Neuronal stem cell (in vitro differentiated cells): ENCODE data around the gene SH3GL1.

ENCODE experiments used
- DNase-seq: peaks from one replicate; pipeline ENCODE4 v3.0.0-alpha.2; 2013; ENCODE audit warnings: low spot score
- H2AFZ ChIP-seq: one replicate; pipeline ENCODE4 v1.6.1; 2013; ENCODE audit warnings: mild to moderate bottlenecking, low read length, inconsistent platforms
- H2AK5ac ChIP-seq: 2 replicates; pipeline ENCODE4 v1.6.1; 2013; ENCODE audit warnings: low read depth, mild to moderate bottlenecking, inconsistent platforms, low read length, moderate library complexity, mixed read lengths
- H2BK120ac ChIP-seq: 2 replicates; pipeline ENCODE4 v1.6.1; 2013; ENCODE audit warnings: low read depth, mild to moderate bottlenecking, inconsistent platforms, low read length, moderate library complexity, mixed read lengths
- H2BK12ac ChIP-seq: one replicate; pipeline ENCODE4 v1.6.1; 2013; ENCODE audit warnings: low read length, inconsistent platforms
- H2BK15ac ChIP-seq: 2 replicates; pipeline ENCODE4 v1.6.1; 2013; ENCODE audit warnings: mild to moderate bottlenecking, low read length, inconsistent platforms, mixed read lengths
- H2BK5ac ChIP-seq: one replicate; pipeline ENCODE4 v1.6.1; 2013; ENCODE audit warnings: inconsistent platforms, mild to moderate bottlenecking, low read length, moderate library complexity
- H3K14ac ChIP-seq: one replicate; pipeline ENCODE4 v1.6.1; 2013; ENCODE audit warnings: low read length, inconsistent platforms
- H3K18ac ChIP-seq: 2 replicates; pipeline ENCODE4 v1.6.1; 2013; ENCODE audit warnings: low read length, inconsistent platforms
- H3K23ac ChIP-seq: 2 replicates; pipeline ENCODE4 v1.6.1; 2013; ENCODE audit warnings: low read depth, mild to moderate bottlenecking, mixed read lengths, low read length, inconsistent platforms; ENCODE audit not compliant: poor library complexity
- H3K27ac ChIP-seq: replicated peaks from 3 replicates; pipeline ENCODE4 v1.5.1; 2013; ENCODE audit warnings: low read length, inconsistent platforms
- H3K27me3 ChIP-seq, 3 experiments: 2 replicates each; pipeline ENCODE4 v1.6.1; 2013; ENCODE audit warnings: low read length in 3 of 3, mild to moderate bottlenecking in 2 of 3, inconsistent platforms in 1 of 3, low read depth in 1 of 3, mixed read lengths in 1 of 3, moderate library complexity in 1 of 3; ENCODE audit not compliant: control insufficient read depth in 3 of 3, insufficient read depth in 3 of 3
- H3K36me3 ChIP-seq, 2 donors: replicated peaks in 1 of 2; 2 replicates each; pipeline ENCODE4 v1.6.1; 2013; ENCODE audit warnings: low read length in 2 of 2; ENCODE audit not compliant: control insufficient read depth in 2 of 2, insufficient read depth in 2 of 2
- H3K4ac ChIP-seq: 2 replicates; pipeline ENCODE4 v1.6.1; 2013; ENCODE audit warnings: inconsistent platforms, mild to moderate bottlenecking, low read length, moderate library complexity
- H3K4me1 ChIP-seq, 2 donors: 1 replicate in 1 of 2; 2 replicates in 1 of 2; pipeline ENCODE4 v1.6.1; 2013; ENCODE audit warnings: low read length in 2 of 2, low read depth in 1 of 2; ENCODE audit not compliant: control insufficient read depth in 2 of 2, insufficient read depth in 1 of 2
- H3K4me2 ChIP-seq: one replicate; pipeline ENCODE4 v1.6.1; 2013; ENCODE audit warnings: mild to moderate bottlenecking, low read length, inconsistent platforms; ENCODE audit not compliant: insufficient read depth, poor library complexity, severe bottlenecking
- H3K4me3 ChIP-seq, 2 donors: 2 replicates each; pipeline ENCODE4 v1.5.1; 2013; ENCODE audit warnings: low read length in 2 of 2, mild to moderate bottlenecking in 2 of 2, inconsistent platforms in 1 of 2, moderate library complexity in 1 of 2
- H3K79me1 ChIP-seq: one replicate; pipeline ENCODE4 v1.6.1; 2013; ENCODE audit warnings: low read depth, mild to moderate bottlenecking, inconsistent platforms, low read length, moderate library complexity
- H3K9ac ChIP-seq: one replicate; pipeline ENCODE4 v1.6.1; 2013; ENCODE audit warnings: mild to moderate bottlenecking, low read depth, low read length, inconsistent platforms; ENCODE audit not compliant: poor library complexity
- H3K9me3 ChIP-seq, 2 donors: replicated peaks in 1 of 2; 2 replicates each; pipeline versions ENCODE3 to v1.6.1; 2013; ENCODE audit warnings: low read length in 2 of 2, mild to moderate bottlenecking in 2 of 2, inconsistent platforms in 1 of 2, low read depth in 1 of 2, mixed read lengths in 1 of 2, moderate library complexity in 1 of 2; ENCODE audit not compliant: control insufficient read depth in 2 of 2, insufficient read depth in 1 of 2
- H4K8ac ChIP-seq: one replicate; pipeline ENCODE4 v1.6.1; 2013; ENCODE audit warnings: low read depth, mild to moderate bottlenecking, inconsistent platforms, low read length, moderate library complexity
- H4K91ac ChIP-seq: one replicate; pipeline ENCODE4 v1.6.1; 2013; ENCODE audit warnings: low read length, low read depth, mild to moderate bottlenecking, inconsistent platforms; ENCODE audit not compliant: poor library complexity
- WGBS, 2 donors: extraction: QIAGEN DNeasy Blood & Tissue Kit; methylation state at CpG; one replicate each; pipeline ENCODE4 v1.1.7; 2013; ENCODE audit warnings: missing lambda C conversion rate in 2 of 2, mixed read lengths in 1 of 2; ENCODE audit not compliant: insufficient read length in 2 of 2, insufficient replicate concordance in 1 of 2; ENCODE audit errors: extremely low coverage in 2 of 2; 5-methylcytosine and 5-hydroxymethylcytosine counted together

The SH3GL1 gene

DNA sequence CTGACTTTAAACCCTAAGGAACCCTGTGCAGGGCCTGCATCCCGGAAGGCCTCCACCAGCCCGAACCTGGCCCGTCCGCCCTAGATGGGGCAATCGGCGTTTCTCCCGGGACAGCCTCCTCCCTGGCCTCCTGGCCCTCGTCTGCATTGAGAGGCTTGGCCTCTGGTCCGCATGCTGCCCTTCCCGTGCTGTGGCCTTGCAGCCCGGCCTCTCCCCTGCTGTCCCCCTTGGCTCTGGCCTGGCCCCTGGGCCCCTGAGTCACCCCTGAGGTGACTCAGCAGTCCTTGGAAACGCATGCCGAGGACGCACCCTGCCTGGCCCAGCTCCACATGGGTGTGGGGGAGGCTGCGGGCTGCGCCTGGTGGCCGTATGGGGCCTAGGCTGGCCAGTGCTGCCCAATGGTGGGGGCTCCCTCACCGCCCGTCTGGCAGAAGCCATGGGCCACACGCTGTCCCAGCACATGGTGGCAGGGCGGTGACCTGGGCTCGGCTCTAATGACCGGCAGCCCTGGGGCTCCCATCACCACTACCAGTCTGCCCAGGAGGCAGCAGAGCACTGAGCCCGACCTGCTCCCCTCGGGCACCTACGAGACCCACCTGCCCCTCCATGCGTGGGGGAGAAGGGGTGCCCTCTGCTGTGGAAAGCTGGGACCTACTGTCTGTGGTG, 25.7 kb downstream of the SH3GL1 start:
- peak overlapping the region; percentile 3 for H3K4me2 ChIP-seq
- no peak for DNase-seq
- no peak overlapping the region for H3K27ac ChIP-seq
- H3K79me1 ChIP-seq: peaks cover 24% of the 10 kb centered on the region
- peak overlapping the region; percentile 52 for H3K23ac ChIP-seq
- peaks cover 23 to 26% of the 10 kb centered on the region in 2 donors for H3K4me1 ChIP-seq
- peaks cover 2 to 4% of the 10 kb centered on the region in 2 donors for H3K36me3 ChIP-seq
- peak overlapping the region; percentile 67 for H2BK15ac ChIP-seq
- no peaks in the 10 kb centered on the region for H3K9me3 ChIP-seq
- WGBS, 2 donors: no CpG with 5 or more reads among the region's 27 CpGs
- no peak overlapping the region for H3K4me3 ChIP-seq
- no peak overlapping the region for H2BK5ac ChIP-seq
- H4K8ac ChIP-seq: peak overlapping the region; percentile 8
- no peak overlapping the region for H2BK120ac ChIP-seq
- H3K4ac ChIP-seq: peak overlapping the region; percentile 26
- H3K14ac ChIP-seq: peak overlapping the region; percentile 49
- H2AK5ac ChIP-seq: peak overlapping the region; percentile 15
- no peak overlapping the region for H2AFZ ChIP-seq
- H3K18ac ChIP-seq: peak overlapping the region; percentile 11
- no peak overlapping the region for H4K91ac ChIP-seq
- H2BK12ac ChIP-seq: peak overlapping the region; percentile 91
- H3K9ac ChIP-seq: peak overlapping the region; percentile 67
- no peaks in the 10 kb centered on the region for H3K27me3 ChIP-seq

DNA sequence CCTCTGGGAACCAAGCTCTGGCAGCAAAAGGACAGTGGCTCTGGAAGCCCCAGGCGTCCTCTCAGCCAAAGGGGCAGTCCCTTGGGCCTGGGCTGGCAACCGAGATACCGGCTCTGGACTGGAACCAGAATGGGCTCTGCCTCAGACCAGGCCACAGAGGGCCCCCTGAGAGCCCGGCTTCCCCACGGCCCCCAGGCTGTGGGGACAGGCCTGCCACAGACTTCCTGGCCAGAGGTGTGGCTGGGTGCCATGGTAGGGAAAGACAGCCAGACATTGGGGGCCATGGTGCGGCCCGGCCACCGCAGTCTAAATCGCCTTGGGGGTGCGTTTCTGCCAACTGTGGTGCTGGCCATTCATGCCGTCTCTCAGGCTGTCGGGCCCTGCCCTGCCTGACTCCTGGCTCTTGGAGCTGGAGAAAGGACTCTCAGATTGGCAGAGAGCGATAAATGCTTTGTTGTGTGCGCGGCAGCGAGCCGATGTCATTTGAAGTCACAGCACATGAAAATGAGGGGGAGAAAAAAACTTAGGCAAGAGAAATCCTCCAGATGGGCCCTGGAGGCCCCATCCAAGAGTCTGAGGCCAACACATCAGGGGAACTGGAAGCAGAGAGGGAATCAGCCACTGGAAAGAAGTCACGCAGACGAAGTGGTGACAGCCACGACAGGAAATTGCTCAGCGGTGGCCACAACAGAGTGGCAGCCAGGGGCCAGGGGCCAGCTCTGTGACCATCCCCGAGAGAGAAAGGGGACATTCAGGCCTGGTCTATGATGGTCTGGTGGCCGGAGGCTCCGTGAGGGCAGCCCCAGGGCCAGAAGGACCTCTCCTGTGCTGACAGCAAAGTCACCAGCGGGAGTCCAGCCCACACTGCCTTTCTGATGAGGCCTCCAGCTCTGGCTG, 26.5 kb downstream of the SH3GL1 start:
- H3K4me3 ChIP-seq: no peak overlapping the region

DNA sequence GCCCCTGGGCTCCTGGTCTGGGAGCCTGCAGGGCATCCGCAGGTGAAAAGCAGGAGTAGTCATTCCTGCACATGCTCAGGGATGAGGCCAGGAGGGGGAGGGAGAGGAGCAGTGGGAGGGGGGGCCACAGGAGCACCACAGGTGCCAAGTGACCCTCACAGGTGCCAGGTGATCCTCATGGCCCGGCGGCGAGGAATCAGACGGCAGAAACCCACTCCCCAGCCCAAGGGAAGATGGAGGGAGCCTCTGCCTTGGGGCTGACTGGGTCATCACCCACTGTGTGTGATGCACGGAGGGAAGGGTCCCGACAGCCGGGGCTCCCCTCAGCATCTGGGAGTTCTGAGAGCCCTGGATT, 27.4 kb downstream of the SH3GL1 start:
- no CpG with 5 or more reads among the region's 8 CpGs for whole genome bisulfite sequencing, 2 donors
- H3K4me2 ChIP-seq: no peak overlapping the region
- H4K91ac ChIP-seq: no peak overlapping the region
- peaks cover 32% of the 10 kb centered on the region for H3K79me1 ChIP-seq
- H3K4ac ChIP-seq: no peak overlapping the region
- H3K36me3 ChIP-seq: peaks cover 2% of the 10 kb centered on the region in 2 donors
- peaks cover 31 to 35% of the 10 kb centered on the region in 2 donors for H3K4me1 ChIP-seq
- no peak overlapping the region for H2AFZ ChIP-seq
- no peak overlapping the region for H3K4me3 ChIP-seq
- no peak overlapping the region for H2BK12ac ChIP-seq
- no peak overlapping the region for H2BK5ac ChIP-seq
- no peak overlapping the region for H2BK120ac ChIP-seq
- H2BK15ac ChIP-seq: no peak overlapping the region
- H4K8ac ChIP-seq: no peak overlapping the region
- no peak overlapping the region for H2AK5ac ChIP-seq
- DNase-seq: no peak
- H3K27me3 ChIP-seq: no peaks in the 10 kb centered on the region
- H3K23ac ChIP-seq: peak overlapping the region; percentile 3
- no peak overlapping the region for H3K14ac ChIP-seq
- H3K18ac ChIP-seq: no peak overlapping the region
- H3K27ac ChIP-seq: no peak overlapping the region
- H3K9ac ChIP-seq: no peak overlapping the region
- H3K9me3 ChIP-seq: no peaks in the 10 kb centered on the region

More for the DNA sequence above, 26.5 kb downstream of the SH3GL1 start:
- H2BK15ac ChIP-seq: peak overlapping the region; percentile 67
- peak overlapping the region; percentile 15 for H3K9ac ChIP-seq
- no peak overlapping the region for H3K4ac ChIP-seq
- H3K23ac ChIP-seq: peak overlapping the region; percentile 56
- peaks cover 31 to 33% of the 10 kb centered on the region in 2 donors for H3K4me1 ChIP-seq
- H3K9me3 ChIP-seq: no peaks in the 10 kb centered on the region
- no peak overlapping the region for H2BK120ac ChIP-seq
- no peak overlapping the region for H2BK5ac ChIP-seq
- H3K36me3 ChIP-seq: peaks cover 2 to 4% of the 10 kb centered on the region in 2 donors
- peak overlapping the region; percentile 15 for H2AK5ac ChIP-seq
- no peak overlapping the region for H2AFZ ChIP-seq
- WGBS, 2 donors: no CpG with 5 or more reads among the region's 25 CpGs
- H3K4me2 ChIP-seq: peak overlapping the region; percentile 3
- DNase-seq: no peak
- H3K27me3 ChIP-seq: no peaks in the 10 kb centered on the region
- H4K91ac ChIP-seq: no peak overlapping the region
- H2BK12ac ChIP-seq: peak overlapping the region; percentile 91
- H3K79me1 ChIP-seq: peaks cover 27% of the 10 kb centered on the region
- H3K27ac ChIP-seq: no peak overlapping the region
- no peak overlapping the region for H3K18ac ChIP-seq
- H3K14ac ChIP-seq: peak overlapping the region; percentile 49
- no peak overlapping the region for H4K8ac ChIP-seq
